SKM-1 (cell line): ENCODE measurements around the gene KLHL25.

ENCODE experiments used
- DNase-seq: peaks from one replicate; lab custom pipeline; 2025; ENCODE audit not compliant: unreplicated experiment; lab: John Stamatoyannopoulos, UW

KLHL25 gene

DNA sequence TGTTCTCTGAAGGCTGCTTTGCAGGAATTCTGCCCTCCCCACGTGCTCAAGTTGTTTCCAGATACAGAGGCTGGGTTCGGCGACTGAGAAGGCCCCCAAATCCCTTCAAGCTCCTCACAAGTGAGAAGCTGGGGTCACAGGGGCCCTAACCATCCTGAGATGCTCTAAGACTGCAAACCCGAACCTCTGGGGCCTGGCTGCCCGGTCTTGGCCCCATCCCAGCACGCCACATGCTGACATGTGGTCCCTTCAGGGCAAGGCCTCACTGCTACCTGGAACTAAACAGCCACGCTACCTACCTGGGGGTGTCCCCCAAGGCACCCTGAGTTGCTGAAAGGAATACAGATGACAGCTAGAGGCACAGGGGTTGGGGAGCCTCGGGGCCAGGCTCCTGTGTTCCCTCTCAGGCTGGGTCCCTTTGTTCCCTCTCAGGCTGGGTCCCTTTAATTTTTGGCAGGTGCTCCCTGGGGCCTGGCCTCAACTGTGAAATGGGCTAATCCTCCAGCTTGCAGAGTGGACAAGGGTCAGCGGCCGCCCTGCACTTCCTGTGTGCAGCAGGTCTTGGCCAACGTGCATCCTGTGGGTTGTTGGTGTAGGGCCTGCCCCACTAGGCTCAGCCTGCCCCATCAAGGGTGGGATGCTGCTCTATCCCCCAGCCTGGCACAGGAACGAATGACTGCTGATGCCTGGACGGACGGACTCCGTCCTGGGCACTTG, 32.5 kb downstream of the KLHL25 start:
- no peak for DNase-seq

- no peak for DNase-seq
Measured at GRCh38 chr15:85761635-85762034, 33.1 kb downstream of the KLHL25 start.

DNA sequence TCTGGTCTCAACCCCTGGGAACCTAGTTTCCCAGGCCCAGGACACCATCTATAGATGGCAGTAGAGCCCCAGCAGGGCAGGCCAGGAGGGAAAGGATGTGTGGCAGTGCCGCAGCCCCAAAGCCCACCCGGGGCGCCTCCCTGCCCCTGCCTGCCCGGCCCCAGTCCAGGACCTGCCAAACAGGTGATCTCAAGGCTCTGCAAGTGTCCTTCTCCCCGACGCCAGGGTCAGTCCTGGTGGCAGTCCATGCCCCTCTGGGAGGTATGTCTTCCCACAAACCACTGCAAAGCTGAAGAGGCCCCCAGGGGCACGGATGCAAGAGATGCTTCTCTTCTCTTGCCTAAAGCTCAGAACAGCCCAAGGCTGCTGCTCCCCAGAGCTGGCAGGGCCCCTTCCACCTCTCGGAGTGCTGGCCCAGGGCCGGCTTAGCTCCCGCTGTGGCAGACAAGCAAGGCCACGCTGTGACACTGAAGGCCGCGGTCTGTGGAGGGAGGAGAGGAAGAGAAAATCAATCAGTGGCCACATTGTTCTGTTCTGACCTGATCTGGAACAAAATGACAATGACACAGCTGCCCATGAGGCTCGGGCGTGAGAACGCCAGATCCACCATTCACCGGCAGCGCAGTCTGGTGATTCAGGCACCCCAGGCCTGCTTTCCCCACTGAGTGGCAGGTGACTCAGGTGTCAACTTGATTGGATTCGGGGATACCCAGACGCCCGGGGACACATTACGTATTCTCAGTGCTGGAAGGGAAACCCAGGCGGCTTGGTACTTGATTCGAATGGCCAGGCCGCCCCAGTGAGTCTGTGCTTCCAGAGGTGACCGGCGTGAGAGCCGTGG, 34.0 kb downstream of the KLHL25 start:
- DNase-seq = no peak

GRCh38 chr15:85760049-85760448, 34.7 kb downstream of the KLHL25 start:
- DNase-seq = no peak

GRCh38 chr15:85759376-85759775, 35.3 kb downstream of the KLHL25 start:
- no peak for DNase-seq

GRCh38 chr15:85758655-85758978, 36.1 kb downstream of the KLHL25 start:
- DNase-seq = no peak

DNA sequence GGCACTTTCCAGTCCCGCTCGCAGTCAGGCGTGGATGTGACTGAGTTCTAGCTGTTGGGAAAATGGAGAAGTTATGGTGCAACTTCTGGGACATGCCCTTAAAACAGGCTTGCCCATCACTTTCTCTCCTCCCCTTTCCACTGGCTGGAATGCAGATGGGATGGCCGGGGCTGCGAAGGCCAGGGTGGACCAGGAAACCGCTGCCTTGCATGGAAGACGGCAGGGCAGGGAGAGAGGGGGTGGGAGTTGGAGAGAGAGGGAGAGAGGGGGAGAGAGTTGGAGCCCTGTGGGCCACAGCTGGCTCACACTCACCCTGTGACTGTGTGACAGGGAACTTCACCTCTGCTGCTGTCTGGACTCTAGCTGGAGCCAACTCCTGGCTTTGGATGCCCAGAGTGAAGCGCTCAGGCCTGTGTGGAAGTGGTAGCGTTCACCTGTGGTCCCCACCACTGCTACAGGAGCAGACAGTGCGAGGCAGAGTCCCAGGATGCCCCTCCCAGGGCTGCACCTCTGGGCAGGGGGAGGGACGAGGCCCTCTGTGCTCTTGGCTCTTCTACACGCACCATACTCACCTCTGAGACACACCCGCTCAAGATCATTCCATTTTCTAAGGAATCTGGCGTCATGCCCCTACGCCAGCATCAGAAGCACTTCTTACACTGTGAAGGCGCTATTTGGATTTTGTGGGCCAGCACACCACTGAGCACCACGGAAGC, 36.6 kb downstream of the KLHL25 start:
- DNase-seq = no peak

DNA sequence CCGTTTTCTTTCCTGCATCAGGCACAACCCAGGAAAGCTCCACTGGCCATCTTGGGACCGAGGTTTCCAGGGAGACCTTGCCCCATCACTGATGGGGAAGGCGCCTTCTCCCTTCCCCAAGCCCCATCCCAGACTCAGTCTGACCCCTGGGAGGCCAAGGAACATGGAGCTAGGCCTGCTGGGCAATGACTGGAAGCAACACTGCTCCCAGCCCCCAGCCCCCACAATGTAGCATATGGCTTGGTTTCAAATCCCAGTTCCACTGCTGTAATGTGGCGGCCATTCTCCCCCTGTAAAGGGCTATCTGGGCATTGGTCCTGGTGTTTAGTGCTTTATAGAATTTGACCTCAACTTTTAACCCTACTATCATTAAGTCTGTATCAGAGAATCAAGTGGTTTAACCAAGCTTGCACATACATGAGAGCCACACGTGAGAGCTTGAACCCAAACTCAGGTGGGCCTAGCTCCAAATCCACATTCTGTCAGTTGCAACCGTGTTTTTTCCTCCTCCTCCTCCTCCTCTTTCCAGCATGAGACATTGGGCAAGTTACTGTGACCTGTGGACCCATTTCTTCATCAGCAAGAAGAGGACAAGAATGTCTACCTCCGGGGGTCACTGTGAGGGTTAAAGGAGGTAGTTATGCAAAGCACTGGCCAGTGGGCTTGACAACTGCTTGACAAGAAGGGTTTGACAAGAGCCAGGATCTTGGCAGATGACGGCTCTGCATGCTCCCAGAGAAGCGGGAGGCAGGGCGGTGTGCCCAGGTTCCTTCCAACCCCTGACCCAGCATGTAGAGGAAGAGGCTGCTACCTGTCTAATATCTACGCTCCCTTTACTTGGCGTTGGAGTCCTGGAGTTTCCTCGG, 37.4 kb downstream of the KLHL25 start:
- no peak for DNase-seq

- DNase-seq = peak; percentile 32
Measured at GRCh38 chr15:85756411-85757072, 38.2 kb downstream of the KLHL25 start.

- no peak for DNase-seq
Measured at GRCh38 chr15:85755942-85756341, 38.8 kb downstream of the KLHL25 start.

GRCh38 chr15:85755471-85755870, 39.3 kb downstream of the KLHL25 start:
- DNase-seq = no peak

DNA sequence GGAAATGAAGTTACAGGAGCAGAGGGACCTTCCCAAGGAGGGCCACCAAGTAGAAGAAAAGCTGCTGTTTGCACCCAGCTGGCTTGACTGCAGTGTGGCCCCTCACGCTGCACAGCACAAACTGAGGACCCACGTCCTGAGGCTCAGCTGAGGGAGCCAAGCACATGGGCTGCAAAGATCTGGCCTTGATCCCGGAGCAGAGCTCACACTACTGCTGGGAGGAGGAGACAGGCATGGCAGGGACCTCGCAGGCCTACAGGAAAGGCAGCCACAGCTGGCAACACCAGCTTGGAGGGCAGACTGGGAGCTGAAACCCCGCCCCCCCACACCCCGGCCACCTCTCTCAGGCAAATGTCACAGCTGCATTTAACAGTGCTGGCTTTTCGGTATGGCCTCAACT, 39.7 kb downstream of the KLHL25 start:
- DNase-seq = no peak

DNA sequence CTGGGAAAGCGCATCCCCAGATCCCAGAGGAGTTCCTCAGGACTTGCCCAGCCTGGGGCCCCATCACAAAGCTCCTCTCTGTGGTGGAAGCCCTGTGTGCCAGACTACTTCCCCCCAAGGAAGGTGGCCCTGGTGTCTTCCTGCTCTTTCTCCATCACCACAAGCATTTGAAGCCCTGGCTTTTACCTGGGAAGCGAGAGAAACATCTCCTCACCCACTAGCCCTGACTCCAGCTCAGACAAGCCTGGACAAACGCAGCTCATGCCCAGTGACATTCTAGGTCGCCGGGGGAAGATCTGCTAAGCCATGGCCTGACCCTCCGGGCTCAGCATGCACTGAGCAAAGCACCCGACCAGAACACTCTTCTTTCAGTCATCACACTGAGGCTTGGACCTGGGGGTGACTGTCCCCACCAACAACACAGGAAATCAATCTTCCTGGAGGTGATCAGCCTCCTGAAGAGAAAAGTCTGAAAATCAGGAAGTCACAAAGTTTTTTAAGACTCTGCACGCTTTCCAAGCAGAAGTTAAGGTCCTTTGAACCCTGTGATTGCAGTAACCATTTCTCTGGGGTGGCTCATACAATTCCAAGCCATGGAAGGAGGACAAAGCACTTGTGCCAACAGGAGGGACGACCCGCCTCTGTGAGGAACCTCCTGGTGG, 40.8 kb downstream of the KLHL25 start:
- DNase-seq = peak; percentile 39

DNA sequence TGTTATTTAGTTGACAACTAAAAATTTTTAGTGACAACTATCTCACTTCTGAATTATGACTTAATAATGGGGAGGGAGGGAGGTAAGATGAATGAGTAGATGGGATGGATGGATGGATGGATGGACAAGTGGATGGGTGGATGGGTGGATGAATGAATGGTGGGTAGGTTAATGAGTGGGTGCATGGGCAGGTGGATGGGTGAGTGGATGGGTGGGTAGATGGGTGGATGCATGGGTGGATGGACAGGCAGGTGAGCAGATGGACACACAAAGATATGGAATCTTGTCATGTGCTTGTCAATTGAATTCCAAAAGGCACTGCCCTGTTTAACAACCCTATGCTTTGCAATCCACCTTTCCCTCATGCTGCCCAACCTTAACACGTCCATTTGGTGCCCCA, 41.5 kb downstream of the KLHL25 start:
- no peak for DNase-seq

- DNase-seq = no peak
Measured at GRCh38 chr15:85752491-85752961, 42.2 kb downstream of the KLHL25 start.

DNA sequence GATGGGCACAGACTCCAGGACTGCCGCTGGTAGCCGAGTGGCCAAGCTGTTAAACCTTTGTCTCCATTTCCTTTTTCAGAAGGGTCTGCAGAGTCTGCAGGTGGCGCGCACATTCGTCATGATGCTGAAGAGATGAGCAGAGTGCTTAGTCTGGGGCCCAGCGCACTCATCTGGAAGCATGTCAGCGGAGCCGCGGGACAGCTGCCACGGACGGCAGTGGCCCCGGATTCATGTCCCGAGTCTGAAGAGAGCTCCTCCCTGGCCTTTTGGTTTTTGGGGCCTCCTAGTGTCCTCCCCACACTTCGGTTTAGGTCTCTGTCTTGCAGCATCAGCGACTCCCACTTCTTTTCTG, 42.6 kb downstream of the KLHL25 start:
- DNase-seq = no peak

DNA sequence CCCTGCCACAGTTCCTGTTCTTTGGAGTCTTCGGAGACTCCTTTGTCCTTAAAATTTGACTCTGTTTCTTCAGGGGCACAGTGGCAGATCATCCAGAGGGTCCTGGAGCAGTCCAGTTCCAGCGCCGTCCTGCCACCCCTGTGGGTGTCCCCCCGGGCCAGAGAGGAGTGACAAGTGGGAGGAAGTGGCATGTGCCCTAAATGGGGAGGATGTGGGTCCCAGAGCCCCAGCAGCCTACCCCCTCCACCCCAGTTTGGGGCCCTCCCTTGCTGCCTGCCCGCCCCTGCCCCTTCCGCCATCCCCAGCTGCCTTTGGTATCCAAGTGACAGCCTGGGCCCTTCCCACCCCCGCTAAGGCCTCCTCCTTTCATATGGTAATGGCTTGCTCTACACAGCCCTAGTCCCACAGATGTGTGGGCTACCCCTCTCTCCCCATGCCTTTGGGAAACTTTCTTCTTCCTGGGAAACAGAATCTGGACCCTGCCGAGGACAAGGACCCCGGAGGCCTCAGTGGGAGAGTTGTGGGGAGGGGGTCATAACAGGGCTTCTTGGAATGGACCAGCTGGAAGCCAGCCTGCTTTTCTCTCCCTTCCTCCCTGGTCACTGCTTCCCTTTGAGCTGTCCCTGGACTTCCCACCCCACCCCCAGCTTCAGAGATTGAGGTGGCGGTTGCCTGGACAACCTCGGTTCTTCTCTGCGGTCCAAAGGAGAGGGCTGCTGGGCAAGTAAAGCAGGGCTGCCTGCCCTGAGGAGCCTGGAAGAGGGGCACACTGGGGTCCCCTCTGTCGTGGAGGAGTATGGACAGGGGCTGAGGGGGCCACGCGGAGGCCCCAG, 43.2 kb downstream of the KLHL25 start:
- DNase-seq = no peak

GRCh38 chr15:85750319-85751290, 44.1 kb downstream of the KLHL25 start:
- no peak for DNase-seq
